Epidermal melanocyte (primary cell): ENCODE results near the gene CD226.
"Not testable (repeated sequence)": the region's sequence is repeated elsewhere in the genome, so short reads cannot be mapped to it uniquely, and the experiment has no call there.

ENCODE experiments used
- DNase-seq: peaks from one replicate; pipeline ENCODE4 v3.0.0; 2011; ENCODE audit warnings: low spot score; ENCODE audit not compliant: insufficient read length

The CD226 gene

DNA sequence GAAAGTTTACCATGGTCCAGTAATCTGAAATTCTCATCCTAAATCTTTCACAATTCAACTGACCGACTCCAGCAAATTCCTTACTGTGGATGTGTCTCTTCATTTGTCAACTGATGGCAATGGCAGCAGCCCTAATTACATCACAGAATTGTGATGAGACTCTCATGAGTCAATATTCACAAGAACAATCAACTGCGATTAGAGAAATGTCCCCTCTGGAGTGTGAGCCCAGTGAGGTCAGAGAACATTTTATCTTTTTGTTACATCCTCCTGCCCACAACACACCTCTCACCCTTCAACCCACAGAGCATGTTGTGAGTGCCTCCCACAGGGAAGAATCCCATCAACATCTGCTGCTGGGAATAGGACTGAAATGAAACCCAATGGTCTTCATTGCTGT is 73.6 kb downstream of the CD226 start:
- DNase-seq: no peak

DNA sequence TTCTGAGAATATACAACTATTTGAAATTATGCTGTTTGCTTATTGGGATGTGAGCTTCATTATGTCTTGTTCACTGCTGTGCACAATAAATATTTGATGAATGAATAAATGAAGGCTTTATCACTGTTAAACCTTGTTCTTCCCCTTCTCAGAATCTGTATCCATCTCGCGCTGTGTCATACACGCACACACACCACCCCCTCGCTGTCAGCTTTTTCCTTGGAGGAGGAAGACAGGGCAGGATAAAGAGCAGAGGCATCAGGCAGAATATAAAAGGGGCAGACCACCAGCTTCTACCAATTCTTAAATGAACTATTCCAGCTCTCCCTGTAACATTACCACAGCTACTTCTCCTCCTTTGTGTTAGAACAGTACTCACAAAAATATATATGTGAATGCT is 75.0 kb downstream of the CD226 start:
- no peak for DNase-seq

DNA sequence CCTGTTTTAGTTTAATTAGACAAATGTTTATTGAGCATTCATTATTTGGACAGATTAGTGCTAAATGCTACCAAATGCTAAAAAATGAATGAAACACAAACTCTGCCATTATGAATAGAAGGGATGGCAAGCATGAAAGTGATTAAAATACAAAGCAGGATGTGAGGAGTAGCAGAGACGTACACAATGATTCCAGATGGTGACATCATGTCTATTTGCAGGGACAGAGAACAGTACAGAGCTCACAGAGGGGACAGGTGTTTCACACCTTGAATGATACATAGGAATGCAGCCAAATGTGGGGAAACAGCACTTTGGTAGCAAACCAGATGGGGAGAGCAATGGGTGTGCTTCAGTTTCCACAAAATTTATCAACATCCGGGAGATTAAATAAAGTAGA is 76.3 kb downstream of the CD226 start:
- DNase-seq: no peak

DNA sequence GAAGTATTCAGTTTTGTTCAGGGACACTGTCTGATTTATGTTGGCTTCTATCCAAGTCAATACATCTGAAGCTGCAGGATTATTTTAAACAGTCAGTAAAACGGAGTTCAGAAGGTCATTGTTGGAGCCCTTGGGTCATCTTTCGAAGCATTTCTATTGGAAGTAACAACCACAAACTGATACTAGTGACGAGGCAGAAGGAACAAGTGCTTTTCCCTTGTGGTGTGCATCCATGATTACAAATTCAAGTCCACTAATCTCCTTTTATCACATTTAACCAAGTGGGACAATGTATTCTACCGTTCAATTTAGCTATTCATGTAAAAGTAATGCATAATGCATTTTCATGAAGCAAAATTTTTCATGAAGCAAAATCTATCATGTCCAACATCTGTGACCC is 76.9 kb downstream of the CD226 start:
- no peak for DNase-seq

DNA sequence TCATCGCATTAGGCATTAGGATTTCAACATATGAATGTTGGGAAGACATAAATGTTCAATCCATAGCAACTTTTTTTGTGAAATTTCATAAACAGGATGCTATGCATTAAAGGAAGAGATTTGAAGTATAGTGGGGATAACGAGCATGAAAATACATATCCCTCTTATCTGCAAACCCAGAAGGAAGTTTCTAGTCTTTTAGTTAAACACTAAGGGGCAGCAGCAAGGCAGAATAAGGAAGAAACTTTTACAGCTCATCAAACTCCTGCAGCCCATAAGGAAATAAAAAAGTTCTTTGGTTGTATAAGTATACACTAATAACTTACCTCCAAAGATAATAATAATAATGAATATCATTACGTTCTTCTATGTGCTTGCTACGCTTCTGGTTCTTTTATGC is 81.5 kb downstream of the CD226 start:
- DNase-seq: no peak

DNA sequence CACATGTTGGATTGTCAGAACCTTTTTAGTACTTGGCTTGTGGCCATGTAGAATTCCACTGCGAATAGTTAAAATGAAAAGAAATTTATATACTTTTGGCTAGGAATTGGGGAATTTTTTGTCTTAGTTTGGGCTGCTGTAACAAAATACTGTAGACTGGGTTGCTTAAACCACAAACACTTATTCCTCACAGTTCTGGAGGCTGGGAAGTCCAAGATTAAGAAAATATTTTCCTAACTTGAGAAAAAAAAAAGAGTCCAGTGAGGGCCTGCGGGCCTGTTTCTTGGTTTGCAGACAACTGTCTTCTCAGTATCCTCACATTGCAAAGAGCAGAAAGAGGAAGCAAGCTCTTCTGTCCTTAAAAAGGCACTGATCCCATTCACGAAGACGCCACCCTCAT is 81.9 kb downstream of the CD226 start:
- DNase-seq: peak; percentile 44

DNA sequence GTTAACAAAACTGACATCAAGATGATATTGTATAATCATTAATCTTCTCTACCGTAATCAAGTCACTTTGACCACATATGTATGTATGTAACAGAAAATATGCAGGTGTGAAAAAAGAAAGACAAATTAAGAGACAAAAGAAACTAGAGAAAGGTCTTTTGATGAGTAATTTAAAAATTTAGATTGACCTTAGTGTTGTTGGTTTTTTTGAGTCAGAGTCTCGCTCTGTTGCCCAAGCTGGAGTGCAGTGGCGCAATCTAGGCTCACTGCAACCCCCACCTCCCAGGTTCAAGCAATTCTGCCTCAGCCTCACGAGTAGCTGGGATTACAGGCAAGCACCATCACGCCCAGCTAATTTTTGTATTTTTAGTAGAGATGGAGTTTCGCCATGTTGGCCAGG is 82.9 kb downstream of the CD226 start:
- not testable (repeated sequence) for DNase-seq

DNA sequence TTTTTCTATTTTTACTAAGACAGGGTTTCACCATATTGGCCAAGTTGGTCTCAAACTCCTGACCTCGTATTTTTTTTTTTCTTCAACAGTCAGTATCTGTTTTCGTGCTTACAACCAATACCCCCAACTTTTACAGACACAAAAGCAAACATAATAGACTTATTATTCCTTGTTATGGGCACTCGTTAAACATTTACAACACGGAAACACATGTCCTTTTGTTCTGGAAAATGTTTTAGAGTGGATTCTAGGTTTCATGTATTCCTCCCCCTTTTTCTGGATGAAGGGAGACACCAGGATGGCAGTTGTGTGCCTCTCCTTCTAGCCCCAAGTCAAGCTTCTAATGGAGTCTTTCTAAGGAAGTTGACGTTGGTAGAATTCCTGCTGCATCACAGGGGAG is 88.8 kb downstream of the CD226 start:
- DNase-seq: no peak

DNA sequence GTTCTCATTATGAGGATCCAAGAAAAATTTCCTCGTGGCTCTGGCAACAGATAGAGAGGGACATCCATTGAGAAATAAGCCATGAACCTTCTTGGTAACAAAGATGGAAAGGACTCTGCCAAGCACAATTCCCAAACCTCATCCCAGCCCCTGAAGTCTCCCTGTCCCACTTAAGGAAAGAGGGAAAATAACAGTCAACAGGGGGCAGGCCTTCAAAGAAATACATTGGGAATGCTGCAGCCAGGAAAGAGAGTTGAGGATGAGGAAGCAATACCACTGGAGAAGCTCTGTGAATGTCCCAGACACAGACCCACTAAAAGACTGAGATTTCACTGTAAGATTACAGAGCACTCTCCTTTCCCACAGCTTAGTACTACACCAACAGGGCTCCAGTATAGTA is 93.2 kb downstream of the CD226 start:
- DNase-seq: no peak

DNA sequence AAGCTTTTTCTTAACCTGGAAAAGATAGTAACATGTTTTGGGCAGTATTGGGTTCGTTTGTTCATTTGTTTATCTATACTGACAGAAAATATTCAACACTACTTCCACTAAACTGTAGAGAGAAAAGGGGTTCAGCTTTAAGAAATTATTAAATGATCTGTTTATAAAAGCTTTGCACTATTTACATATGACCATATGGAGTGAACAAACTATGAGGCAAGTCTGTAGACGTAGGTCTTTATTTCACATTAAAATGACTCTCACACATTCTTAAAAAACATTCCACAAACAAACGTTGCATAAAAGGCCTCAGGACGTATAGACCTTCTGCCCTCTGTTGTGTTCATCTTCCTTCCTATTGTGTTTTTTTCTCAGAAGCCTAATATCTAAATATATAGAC is 94.6 kb downstream of the CD226 start:
- DNase-seq: no peak

DNA sequence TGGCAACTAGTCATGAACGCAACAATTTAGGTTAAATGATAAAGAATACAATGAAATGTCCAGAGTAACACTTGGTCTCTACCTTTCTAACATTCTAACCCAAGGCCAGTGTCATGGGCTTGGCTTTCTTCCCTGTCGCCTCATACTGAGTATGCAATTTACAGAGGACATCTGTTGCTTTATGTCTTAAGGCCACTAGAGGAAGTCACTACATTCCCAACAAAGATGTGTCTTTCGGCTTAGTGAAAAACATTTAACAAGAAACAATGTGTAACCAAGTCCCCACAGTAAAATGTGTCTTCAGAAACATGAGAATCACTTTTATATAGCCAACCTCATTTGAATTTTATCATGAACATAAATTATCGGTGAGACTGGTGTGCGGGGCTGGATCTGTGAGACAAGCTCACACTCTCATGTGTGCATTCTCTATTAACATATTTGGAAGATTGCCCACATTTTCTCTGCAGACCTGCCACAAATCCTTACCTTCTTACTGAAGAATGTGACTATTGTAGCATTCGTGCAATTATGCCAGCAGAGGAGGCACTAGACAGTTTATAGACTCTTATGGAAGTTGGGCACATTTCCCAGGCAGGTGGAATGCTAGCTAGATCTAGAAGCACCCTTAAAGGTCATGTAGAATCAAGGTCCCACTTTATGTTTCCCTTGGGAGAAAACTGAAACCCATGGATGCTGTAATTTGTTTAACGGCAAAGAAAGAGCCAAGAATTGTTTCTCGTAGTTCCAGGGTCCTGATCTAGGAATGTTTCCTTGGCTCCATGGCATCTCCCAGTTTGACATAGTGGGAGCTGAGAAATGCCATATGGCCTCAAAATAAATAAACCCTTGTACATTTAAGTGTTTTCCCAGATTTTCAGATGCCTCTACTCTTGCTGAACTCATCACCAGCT is 101.8 kb downstream of the CD226 start:
- no peak for DNase-seq

DNA sequence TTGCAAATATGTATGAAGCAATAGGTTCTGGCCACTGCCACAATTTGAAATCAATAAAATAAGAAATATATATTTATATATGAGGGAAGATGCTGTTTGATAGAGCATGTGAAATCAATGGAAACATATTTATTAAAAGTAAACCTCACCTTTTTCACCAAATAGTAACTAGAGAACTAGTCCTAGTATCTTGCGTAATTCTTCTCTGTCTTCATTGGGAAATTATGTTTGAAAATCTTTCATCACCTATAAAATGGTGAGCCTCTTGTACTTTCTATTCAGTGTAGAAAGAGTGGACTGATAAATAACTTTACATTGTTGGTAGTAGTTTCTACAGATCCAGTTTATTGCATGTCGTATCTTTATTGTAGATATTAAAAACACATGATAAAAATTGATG is 103.0 kb downstream of the CD226 start:
- DNase-seq: no peak

DNA sequence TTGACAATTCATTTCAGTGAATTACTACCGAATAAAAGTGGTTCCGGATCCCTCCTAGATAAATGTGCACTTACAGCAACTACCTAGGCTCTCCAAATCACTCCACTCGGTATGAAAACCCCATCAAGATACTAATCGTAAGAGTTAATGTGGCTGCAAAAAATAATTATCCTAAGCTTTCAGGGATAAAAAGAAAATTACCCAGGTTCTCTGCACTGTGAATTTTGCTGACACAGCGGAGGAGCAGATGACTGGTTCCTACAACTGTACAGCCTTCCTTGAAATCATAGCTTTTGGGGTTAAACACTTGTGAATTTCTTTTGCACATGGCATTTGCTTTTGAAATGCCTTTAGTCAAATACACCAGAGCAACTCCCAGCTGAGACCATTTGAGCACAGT is 104.7 kb downstream of the CD226 start:
- no peak for DNase-seq

DNA sequence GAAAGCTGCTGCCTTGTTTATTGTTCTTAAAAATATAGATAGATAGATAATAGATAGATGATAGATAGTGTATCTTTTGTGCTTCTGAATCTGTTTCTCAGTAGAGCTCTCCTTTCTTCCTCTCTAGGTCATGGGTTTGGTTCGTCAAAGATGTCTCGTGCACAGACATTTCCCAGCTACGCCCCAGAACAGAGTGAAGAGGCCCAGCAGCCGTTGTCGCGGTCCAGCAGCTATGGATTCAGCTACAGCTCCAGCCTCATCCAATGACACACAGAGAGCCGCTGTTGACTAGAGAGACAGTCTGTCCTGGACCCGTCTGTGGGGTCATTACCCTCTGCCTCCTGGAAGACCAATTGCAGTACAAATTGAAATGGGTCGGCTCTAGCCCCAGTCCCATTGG is 106.6 kb downstream of the CD226 start:
- DNase-seq: no peak

DNA sequence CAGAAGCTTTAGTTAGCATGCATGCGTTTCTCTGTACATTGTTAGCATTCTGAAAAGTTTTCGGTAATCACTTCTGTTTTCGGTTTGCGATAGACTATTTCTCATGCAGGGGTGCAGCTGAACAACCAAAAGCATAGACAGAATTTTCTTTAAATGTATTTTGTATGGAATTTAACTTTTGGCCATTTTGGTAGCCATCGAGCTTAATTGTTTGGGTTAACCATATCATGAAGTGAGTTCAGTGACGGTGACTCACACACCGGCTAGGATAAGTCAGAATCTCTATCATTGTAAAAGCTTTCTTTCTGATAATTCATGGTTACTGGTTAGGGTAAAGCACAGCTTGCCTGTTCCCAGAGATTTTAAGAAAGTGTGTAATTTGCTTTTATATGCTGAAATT is 107.2 kb downstream of the CD226 start:
- DNase-seq: no peak

DNA sequence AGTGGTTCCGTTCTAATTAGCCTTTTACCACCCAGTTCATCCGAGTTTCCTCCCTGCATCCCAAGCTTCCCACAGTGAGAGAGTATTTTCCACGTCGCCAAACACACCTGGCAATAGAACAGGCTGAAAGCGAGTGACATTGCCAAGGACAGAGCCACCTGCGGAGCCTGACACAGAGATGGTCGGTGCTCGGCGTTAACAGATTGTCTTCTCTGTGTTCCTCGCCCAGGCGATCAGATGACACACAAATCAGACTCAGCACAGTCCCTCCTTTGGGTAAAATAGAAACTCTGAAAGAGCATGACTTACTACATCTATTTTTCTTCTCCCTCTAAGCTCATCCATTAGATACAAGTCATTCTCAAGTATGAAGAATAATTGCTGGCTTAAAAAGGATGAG is 107.7 kb downstream of the CD226 start:
- DNase-seq: no peak

DNA sequence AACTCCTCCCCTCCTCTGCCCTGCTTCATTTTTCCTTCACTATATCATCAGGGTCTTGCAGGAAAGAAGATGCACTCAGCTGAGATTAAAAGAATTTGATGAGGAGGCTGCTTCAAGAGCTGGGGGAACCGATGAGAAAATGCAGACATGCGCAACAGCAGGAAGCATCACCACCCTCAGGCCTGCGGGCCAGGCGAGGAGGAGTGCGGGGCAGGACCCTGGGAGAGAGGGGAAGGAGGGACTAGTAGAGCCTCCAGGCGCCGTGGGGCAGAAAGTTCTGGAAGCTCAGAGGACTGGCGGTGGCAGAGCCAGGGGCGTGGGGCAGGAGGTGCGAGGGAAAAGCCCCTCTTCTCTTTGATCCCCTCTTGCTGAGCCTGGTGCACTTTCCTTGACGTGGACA is 108.2 kb downstream of the CD226 start:
- DNase-seq: no peak

DNA sequence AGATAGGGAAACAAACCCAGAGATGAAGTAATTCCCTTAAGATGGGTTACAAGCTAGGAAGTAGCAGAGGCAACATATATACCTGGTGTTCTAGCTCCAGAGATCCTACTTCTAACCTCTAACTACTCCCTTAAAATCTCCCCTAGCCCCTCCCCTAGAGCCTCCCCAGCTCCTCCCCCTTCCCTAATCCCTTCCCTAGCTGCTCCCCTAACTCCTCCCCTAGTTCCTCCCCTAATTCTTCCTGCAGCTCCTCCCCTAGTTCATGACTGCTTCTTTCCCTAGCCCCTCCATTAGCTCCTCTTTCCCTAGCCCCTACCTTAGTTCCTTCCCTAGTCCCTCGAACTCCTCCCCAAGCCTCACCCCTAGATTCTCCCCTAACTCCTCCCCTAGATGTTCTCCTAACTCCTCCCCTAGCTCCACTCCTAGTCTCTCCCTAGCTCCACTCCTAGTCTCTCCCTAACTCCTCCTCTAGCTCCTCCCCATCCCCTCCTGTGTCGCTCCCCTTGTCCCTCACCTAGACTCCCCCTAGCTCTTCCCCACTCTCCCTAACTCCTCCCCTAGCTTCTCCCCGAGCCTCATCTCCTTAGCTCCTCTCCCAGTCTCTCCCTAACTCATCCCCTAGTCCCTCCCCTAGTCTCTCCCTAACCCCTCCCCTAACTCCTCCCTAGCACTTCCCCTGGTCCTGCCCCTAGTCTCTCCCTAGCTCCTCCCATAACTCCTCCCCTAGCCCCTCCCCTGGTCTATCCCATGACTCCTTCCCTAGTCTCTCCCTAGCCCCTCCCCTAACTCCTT is 108.9 kb downstream of the CD226 start:
- no peak for DNase-seq

DNA sequence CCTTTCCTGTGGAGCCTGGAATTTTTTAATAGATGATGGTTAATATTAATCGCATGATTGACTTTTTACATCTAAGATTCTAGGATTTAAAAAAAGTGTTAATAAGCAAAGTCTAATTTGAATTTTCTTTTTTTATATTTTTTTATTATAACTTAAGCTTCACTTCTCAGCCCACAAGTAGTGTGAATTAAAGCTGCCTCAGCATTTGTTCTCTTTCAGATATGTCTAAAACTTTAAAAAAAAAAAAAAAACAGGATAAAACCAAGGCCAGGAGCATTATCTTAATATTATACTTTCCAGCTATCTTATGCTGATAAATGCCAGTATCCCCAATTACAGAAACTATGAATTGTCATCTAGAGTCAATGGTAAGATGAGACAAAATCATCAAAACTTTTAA is 109.7 kb downstream of the CD226 start:
- DNase-seq: no peak

DNA sequence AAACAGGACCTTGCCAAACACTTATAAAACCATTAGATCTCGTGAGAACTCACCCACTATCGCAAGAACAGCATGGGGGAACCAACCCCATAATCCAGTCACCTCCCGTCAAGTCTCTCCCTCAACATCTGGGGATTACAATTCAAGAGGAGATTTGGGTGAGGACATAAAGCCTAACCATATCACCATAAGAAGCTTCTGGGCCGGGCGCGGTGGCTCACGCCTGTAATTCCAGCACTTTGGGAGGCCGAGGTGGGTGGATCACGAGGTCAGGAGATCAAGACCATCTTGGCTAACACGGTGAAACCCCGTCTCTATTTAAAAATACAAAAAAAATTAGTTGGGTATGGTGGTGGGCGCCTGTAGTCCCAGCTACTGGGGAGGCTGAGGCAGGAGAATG is 112.7 kb downstream of the CD226 start:
- not testable (repeated sequence) for DNase-seq

DNA sequence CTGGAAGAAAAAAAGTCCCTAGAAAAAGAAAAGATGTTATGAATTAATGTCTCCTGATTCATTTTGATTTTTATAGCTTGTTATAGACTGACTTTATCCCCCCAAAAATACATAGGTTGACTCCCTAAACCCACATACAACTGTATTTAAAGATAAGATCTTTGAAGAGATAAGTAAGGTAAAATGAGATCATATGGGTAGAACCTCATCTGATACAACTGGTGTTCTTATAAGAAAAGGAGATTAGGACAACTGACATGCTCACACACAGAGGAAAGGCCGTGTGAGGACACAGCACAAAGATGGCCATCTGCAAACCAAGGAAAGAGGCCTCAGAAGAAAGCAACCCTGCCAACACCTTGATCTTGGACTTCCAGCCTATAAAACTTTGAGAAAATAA is 117.5 kb downstream of the CD226 start:
- no peak for DNase-seq

DNA sequence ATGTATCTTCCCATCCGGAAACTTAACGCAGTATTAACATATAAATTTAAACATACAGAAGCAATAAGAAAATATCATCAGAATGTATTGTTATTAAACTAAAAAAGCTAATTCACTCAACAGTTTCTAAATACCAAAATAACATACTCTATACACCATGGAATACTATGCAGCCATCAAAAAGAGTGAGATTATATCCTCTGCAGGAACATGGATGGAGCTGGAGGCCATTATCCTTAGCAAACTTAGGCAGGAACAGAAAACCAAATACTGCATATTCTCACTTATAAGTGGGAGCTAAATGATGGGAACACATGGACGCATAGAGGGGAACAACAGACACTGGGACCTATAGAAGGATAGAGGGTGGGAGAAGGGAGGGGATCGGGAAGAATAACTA is 127.1 kb downstream of the CD226 start:
- DNase-seq: no peak

DNA sequence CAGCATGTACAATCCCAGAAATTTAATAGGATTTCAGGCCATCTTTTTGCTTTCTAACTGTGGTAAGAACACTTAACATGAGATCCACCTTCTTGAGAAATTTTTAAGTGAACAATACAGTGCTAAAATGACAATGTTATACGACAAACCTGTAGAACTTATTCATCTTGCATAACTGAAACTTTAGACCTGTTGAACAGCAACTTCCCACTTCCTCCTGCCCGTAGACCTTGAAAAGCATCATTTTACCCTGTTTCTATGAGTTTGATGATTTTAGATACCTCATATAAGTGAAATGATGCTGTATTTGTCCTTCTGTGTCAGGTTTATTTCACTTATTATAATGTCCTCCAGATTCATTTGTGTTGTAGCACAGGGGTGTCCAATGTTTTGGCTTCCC is 128.2 kb downstream of the CD226 start:
- no peak for DNase-seq
